Measurements from ENCODE around the gene CDKN2D. TPM values are rescaled to one million over a fixed set of nuclear protein-coding genes. Genes with fewer than 3 reads are reported as not detected.

CDKN2D gene
- total and polyA plus RNA-seq, 2 of the 13 experiments (the other 11 are each of a cell fraction or from before 2014, with no cell fraction given) = 5.4 to 8.6 TPM

DNA sequence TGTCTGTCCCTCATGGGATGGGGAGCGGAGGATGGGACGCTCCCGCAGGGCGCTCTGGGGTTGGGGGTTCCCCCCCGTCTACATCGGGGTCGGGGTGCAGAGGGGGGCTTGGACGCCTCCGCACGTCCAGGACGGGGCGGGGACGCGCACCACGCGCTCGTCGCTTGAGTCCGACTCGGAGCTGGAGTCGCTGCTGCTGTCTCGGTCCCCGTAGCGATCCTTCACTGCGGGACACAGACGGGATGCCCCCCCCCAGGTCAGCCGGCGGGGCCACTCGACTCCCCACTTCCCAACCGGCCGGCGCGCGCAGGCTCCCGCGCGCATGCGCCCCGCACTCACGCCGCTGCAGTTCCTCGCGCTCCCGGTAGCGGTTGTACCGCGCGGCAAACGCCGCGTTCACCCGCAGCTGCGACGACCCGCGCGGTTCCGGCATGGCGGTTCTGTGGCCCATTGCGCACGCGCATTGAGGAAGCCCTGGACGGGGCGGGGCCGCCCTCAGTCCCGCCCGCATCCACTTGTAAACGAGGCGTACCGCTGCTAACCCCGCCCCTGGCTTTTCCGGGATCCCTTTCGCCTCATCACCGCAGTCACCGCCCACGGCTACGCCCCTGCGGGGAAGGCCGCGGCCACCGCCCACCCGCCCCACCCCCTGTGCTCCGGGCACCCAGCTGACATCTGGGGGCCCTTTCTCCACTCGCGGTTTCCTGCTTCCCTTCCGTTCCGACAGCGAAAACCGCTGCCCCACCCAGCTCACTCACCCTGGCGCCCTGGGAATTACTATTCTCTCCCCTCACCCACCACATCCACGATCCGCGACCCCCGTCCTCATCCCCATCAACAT, 3.0 kb downstream of the CDKN2D start, which contains the start of gene KRI1 (continued):
- TF ChIP-seq AFF4 (CRISPR knock-in tag; IDR thresholded peaks at IDR 0.05) = no peak
- TF ChIP-seq, protein P1, sequence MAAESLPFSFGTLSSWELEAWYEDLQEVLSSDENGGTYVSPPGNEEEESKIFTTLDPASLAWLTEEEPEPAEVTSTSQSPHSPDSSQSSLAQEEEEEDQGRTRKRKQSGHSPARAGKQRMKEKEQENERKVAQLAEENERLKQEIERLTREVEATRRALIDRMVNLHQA (CRISPR knock-in tag; IDR thresholded peaks at IDR 0.05) = no peak
- 0 out of 2 replicates have a peak, but pooled peaks have one; percentile 26 for TF ChIP-seq GLI4 (CRISPR knock-in tag; IDR thresholded peaks at IDR 0.05; ENCODE audit: borderline replicate concordance)
- no peak for TF ChIP-seq ZNF512 (CRISPR knock-in tag; IDR thresholded peaks at IDR 0.05)
- peak; percentile 95 for TF ChIP-seq CCDC6 (CRISPR knock-in tag; IDR thresholded peaks at IDR 0.05)
- peak; percentile 60; the same call in 1 of the 2 replicates for TF ChIP-seq NCOA2 (CRISPR knock-in tag; IDR thresholded peaks at IDR 0.05)
- TF ChIP-seq, protein P2, sequence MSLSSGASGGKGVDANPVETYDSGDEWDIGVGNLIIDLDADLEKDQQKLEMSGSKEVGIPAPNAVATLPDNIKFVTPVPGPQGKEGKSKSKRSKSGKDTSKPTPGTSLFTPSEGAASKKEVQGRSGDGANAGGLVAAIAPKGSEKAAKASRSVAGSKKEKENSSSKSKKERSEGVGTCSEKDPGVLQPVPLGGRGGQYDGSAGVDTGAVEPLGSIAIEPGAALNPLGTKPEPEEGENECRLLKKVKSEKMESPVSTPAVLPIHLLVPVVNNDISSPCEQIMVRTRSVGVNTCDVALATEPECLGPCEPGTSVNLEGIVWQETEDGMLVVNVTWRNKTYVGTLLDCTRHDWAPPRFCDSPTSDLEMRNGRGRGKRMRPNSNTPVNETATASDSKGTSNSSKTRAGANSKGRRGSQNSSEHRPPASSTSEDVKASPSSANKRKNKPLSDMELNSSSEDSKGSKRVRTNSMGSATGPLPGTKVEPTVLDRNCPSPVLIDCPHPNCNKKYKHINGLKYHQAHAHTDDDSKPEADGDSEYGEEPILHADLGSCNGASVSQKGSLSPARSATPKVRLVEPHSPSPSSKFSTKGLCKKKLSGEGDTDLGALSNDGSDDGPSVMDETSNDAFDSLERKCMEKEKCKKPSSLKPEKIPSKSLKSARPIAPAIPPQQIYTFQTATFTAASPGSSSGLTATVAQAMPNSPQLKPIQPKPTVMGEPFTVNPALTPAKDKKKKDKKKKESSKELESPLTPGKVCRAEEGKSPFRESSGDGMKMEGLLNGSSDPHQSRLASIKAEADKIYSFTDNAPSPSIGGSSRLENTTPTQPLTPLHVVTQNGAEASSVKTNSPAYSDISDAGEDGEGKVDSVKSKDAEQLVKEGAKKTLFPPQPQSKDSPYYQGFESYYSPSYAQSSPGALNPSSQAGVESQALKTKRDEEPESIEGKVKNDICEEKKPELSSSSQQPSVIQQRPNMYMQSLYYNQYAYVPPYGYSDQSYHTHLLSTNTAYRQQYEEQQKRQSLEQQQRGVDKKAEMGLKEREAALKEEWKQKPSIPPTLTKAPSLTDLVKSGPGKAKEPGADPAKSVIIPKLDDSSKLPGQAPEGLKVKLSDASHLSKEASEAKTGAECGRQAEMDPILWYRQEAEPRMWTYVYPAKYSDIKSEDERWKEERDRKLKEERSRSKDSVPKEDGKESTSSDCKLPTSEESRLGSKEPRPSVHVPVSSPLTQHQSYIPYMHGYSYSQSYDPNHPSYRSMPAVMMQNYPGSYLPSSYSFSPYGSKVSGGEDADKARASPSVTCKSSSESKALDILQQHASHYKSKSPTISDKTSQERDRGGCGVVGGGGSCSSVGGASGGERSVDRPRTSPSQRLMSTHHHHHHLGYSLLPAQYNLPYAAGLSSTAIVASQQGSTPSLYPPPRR (CRISPR knock-in tag; IDR thresholded peaks at IDR 0.05; ENCODE audit: borderline replicate concordance) = 0 out of 2 replicates have a peak, but pooled peaks have one; percentile 35
- TF ChIP-seq MEIS1 (CRISPR knock-in tag; IDR thresholded peaks at IDR 0.05; ENCODE audit: borderline replicate concordance) = peak; percentile 82; the same call in 1 of the 2 replicates
- TF ChIP-seq E2F2 (CRISPR knock-in tag; IDR thresholded peaks at IDR 0.05; ENCODE audit: borderline replicate concordance) = peak; percentile 75; the same call in 1 of the 2 replicates
- TF ChIP-seq, protein P3, sequence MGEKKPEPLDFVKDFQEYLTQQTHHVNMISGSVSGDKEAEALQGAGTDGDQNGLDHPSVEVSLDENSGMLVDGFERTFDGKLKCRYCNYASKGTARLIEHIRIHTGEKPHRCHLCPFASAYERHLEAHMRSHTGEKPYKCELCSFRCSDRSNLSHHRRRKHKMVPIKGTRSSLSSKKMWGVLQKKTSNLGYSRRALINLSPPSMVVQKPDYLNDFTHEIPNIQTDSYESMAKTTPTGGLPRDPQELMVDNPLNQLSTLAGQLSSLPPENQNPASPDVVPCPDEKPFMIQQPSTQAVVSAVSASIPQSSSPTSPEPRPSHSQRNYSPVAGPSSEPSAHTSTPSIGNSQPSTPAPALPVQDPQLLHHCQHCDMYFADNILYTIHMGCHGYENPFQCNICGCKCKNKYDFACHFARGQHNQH (CRISPR knock-in tag; IDR thresholded peaks at IDR 0.05) = peak; percentile 89

All from HepG2 (cell line).